Right hindlimb (tissue), 1 donor: ENCODE data around the gene SCN3A.

Experiments
- DNase-seq: peaks from one replicate; pipeline ENCODE4 v3.0.0-alpha.2; 2018

SCN3A gene

DNA sequence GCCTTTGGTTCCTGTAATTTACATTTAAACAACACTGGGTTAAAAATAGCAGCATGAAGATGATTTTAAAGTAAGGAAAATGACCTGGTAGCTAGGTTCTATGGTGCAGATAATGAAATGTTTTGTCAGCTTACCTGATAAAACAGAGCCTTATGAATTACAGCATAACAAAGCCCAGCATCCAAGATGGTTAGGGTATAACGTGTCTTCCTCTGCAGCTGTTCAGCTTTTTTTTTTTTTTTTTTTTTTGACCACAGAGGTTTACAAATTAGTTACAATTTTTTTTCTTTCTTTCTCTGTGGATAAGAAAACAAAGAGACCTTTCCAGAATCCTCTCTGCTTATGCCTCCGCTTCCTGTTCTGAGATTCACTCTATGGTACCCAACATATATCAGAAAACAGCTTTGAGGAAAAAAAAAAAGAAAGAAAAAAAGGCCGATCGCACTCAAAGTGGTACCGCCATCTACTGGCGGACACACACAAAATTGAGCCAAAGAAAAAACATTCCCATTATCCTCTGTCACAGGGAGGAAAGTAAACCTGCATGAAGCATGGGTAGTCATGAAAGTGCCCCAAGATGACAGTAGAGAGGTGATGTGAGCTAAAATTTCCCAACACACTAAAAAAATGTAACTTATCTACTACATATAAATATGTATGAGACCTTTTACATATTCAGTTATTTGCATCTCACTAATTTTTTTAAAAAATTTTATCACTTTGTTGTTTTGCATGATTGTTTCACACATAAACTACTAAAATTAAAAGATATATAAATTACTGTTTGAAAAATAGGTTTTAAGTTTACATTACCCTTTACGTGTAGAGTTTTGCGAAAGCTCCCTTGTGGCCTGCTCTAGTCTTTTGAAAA lies at the start of gene SCN3A:
SCN3A (minus strand) TSS at position 362 of the 871 bp plus-strand sequence. CDS start 27,656 bp downstream, outside the sequence.
- peak; percentile 32 for DNase-seq

DNA sequence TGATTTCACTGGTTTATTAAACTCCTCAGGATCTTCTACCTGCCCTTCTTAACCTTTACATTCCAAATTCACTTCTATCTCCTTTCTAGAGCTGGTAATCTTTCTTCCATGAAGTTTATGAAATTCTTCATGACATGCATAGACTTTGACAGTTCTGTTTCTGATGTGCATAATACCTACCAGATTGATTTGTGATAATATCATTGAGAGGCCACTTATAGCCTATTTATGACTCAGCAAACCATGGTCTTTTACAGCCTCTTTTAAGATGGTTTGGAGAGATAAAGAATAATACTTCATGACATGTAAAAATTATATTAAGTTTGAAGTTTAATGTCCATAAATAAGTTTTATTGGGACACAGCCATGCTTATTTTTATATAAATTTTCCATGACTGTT lies 49.3 kb upstream of the SCN3A start:
- DNase-seq, result no peak

DNA sequence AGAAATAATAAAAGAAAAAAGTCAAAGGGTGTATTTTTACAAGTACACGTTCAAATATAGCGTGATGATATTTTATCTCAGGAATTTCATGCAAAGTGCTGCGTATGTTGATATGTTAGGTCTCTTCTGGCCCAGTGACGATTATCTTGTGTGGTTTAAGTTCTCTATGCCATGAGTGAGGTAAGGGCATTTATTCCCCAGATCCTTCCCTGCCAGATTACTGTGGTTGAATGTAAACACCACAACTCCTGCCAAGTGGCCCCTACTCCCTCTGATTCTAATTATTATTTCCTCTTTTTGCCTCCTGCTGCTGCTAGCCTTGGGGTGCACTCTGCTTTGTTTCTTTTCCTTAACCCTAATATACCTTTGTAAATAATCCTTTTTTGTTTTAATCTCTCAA lies 47.5 kb upstream of the SCN3A start:
- DNase-seq, result no peak

DNA sequence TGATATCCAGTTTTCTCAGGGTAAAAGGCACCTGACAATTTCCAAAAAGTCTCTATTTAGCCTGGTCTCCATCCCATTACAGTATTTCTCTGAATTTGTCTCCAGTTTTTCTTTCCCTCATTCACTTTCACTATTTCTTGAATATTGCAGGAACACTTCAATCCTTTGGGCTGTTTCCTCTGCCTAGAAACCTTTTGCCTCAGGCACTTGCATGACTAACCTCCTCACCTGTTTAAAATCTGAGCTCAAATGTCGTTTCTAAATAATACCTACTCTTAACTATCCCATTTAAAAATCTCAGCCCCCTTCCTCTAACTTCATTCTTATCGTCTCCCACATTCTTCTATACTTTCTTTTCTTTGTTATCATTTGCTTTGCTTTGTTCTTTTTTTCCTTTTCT lies 44.4 kb upstream of the SCN3A start:
- no peak for DNase-seq

DNA sequence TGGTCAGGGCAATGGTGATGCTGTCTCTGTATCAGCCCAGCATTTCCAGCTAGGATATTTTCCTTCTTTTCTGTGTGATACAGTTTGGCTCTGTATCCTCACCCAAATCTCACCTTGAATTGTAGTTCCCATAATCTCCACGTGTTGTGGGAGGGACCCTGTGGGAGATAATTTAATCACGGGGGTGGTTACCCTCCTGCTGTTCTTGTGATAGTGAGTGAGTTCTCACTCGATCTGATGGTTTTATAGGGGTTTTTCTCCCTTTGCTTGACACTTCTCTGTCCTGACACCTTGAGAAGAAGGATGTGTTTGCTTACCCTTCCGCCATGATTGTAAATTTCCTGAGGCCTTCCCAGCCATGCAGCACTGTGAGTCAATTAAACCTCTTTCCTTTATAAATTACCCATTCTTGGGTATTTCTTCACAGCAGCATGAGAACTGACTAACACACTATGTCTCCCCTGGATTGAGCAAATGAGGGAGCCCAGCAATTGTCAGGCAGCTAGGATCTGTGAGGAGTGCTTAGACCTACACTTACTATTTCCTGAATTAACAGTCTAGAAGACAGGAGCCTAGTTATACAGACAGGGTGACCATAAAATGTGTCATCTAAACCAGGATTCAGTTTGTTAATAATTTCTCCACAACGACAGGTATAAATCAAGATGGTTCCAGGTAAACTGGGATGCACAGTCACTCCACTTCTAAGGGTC lies 41.4 kb upstream of the SCN3A start:
- DNase-seq, result no peak

GRCh38 chr2:165240916-165241315 lies 37.1 kb upstream of the SCN3A start:
- no peak for DNase-seq

GRCh38 chr2:165239856-165240515 lies 36.1 kb upstream of the SCN3A start:
- no peak for DNase-seq

DNA sequence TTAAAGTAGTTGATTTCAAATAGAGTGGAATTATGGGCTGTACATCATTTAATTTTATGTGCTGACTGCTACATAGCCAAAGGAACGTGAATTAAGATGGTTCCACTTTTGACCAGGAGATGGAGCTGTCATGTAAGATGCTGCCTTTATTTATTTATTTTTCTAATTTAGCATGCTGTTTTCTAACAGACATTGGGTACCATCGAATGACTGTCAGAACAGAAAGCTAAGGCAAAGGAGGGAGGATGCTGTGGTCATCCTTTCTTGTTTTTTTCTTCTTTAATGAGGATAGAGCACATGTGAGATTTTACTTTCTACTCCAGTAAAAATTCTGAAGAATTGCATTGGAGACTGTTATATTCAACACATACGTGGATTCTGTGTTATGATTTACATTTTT lies 35.4 kb upstream of the SCN3A start, which contains the start of gene SCN2A:
SCN2A (plus strand) TSS at position 185 of the 400 bp plus-strand sequence. CDS start 56,410 bp downstream, outside the sequence.
- DNase-seq, result no peak

GRCh38 chr2:165238295-165238694 lies 34.4 kb upstream of the SCN3A start:
- no peak for DNase-seq

DNA sequence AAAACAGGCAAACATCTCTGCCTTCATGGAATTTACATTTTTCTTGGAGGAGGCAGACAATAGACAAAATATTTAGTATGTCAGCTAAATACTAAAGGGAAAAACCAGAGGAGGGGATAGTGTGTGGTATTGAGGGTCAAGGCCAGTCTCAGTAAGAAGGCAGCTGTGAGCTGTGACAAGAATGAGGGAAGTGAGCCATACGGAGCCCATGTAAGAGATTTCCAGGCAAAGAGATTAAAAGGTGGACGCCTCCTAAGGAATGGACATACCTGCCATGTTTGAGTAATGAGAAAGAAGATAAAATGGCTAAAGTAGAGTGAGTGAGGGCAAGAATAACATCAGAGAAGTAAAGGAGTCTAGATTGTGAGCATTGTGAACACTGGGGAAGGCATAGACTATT lies 33.2 kb upstream of the SCN3A start:
- no peak for DNase-seq

GRCh38 chr2:165227571-165227970 lies 23.7 kb upstream of the SCN3A start:
- DNase-seq, result no peak

GRCh38 chr2:165224941-165225340 lies 21.1 kb upstream of the SCN3A start:
- no peak for DNase-seq

GRCh38 chr2:165219481-165219880 lies 15.6 kb upstream of the SCN3A start:
- DNase-seq, result no peak

DNA sequence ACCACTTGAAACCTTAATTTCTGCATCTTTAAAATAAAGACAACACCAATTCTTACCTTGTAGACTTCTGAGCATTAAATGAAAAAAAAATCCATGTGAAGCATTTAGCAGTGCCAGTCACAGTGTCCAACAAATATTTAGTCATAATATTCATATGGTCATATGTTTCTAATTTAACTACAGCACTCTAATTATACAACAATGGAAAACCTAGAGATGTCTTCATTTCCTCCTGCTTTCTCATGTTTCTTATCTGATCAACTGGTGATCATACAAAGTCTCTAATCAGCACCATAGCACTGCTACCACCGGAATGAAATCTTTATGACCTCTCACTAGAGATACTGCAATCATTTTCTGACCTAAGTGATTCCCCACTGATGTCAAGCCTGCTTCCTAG lies 10.2 kb upstream of the SCN3A start:
- no peak for DNase-seq

DNA sequence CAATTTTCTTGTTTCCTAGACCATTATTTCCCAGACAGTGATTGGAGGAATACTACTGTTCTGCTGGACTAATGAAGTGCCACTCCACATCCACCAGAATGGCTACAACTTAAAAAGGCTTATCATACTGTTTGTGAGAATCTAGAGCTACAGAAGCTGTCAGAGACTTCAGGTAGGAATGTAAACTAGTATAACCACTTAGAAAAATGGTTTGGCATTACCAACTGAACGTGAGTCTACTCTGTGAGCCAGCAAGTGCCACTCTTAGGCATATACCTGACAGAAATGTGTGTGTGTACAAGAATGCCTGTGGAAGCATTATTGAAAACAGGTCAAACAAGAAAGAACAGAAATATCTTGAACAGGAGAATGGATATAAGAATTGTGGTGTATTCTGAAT lies 4.2 kb upstream of the SCN3A start:
- DNase-seq, result no peak

GRCh38 chr2:165205865-165206264 lies 2.0 kb upstream of the SCN3A start:
- DNase-seq, result no peak

GRCh38 chr2:165202239-165202638 lies 1.6 kb downstream of the SCN3A start:
- no peak for DNase-seq

DNA sequence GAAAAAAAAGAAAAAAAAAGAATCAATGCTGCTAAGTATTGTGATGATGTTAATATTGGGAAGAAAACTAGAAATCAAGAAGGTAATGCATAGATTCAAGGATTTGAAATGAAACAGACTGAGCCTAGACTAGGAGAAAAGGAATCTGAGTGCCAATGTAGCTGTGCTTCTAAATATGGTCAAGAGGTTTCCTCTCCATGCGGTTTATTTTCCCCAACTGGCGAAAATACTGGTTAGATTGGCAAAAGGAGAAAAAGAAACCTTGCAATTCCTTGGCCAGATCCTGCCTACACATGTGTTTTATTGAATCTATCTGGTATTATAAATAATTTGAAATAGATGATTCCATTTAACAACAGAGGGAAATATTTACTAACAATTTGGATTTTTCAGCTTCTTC lies 5.7 kb downstream of the SCN3A start:
- no peak for DNase-seq

- no peak for DNase-seq
Measured at GRCh38 chr2:165197346-165197745, 6.5 kb downstream of the SCN3A start.

DNA sequence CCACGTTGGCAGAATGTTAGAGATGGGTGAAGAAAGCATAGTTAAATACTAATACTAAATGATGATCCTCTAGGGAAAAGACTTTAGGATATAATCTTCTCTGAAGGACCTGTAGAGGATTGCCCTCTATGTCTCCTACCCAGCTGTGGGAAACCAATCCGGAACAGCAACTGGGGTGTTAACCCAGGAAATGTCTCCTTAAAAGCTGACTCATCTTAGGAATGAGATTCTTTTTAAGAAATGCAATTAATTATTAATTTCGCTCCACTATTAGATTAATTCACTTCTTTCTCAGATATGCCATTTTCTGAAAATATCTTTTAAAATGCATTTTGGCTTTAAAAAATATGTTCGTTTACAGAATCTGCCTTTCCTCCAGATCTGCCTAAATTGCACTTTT lies 7.4 kb downstream of the SCN3A start:
- DNase-seq, result no peak

GRCh38 chr2:165193178-165193777 lies 10.6 kb downstream of the SCN3A start:
- DNase-seq, result no peak

- no peak for DNase-seq
Measured at GRCh38 chr2:165192729-165193128, 11.1 kb downstream of the SCN3A start.

- no peak for DNase-seq
Measured at GRCh38 chr2:165191096-165191728, 12.6 kb downstream of the SCN3A start.
